GM18498 (cell line): Measurements from ENCODE around the gene CDH4.

Experiments
- ATAC-seq: cut with Tn5 transposase; IDR thresholded peaks from one replicate; pipeline ENCODE4 v1.9.1; 2021; ENCODE audit warnings: mild to moderate bottlenecking, moderate library complexity; ENCODE audit not compliant: unreplicated experiment

The CDH4 gene

DNA sequence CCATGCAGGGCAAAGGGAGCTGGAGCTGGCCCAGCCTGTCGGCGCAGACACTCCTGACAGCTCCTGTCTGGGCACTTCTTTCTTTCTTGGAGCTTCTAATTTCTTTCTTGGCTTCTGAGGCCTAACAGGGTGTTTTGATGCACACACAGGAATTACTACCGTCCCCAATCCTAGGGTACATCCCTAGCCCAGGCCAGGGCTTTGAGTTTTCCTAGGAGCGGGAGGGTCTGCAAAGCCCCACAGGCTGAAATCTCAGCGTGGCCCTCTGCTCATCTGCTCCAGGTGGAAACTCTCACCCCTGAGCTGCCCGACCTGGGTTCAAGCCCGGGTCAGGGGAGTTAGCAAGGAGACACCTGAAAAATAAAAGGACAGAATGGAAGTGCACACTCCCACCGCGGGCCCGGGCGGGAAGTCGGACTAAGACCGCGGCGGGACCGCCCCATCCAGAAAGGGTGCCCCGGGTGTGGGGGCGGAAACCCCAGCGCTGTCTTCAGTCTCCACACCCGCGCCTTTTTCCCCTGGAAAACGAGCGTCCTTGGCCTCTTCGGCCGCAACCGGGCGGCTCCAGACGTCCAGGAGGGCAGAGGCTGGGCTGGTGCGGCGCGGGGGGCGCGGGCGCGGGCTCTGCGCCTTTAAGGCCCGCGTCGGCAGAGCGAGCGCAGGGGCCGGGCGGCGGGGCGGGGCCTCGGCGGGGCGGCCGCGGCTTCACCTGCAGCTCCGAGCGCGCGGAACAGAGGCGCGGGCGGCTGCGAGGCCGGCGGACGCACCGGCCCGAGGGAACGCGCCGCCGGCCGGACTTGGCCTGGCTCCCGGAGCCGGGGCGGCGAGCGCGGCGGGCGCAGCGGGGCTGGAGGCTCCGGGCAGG, at the start of gene CDH4:
Gene CDH4 (plus strand): TSS at position 733 of the 865 bp plus-strand sequence.
- no peak for ATAC-seq

DNA sequence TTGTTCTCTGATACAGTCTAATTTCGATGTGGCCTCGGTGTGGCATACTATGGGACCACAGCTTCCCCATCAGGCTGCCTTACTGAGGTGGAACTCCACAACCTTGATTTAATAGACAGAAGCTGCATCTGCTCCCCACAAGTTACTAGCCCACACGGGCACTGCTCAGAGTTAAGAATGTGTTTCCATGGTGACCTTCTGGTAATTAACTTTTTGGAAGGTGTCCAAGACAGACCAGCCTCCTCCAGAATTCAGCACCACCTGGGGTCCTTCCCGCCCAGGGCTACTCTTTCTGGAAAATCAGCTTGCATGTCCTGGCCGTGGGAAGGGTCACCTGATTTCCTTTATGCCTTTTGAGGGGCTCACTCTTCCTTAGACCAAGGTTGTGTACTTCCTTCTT, 48.7 kb upstream of the CDH4 start:
- no peak for ATAC-seq

DNA sequence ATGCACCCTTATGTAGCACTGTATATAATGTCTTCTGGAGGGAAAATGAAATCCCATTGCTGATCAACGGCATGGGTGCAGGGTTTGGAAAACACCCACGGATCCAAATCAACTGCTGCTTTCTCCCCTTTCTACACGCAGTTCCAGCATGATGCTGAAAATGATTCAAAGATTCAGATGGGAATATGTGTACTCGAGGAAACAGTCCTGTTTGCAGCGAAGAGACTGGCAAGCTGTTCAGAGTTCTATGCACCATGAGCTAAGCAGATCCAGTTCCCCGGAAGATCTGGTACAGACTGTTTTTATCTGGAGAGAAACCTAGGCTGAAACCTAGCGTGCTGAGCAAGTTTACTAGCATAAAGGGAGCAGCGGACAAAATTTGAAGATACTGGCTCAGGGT, 47.9 kb upstream of the CDH4 start:
- no peak for ATAC-seq

DNA sequence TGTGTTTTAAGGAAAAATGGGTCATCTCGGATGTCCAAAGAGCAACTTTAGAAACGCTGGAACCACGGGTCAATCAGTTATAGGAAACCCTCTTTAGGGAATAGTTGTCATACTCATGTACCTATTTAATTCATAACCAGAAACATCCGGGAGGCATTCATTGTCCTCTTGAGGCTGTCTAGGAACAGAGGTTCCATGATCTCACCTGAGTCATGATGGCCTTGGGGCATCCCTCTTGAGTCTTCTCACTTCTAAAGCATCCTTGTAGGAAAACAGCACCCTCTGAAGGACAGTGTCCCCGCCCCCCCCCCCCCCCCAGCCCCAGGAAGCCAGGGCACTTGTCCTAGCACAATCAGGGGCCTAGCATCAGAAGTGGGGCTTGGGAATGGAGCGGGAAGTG, 46.3 kb upstream of the CDH4 start:
- ATAC-seq = no peak

DNA sequence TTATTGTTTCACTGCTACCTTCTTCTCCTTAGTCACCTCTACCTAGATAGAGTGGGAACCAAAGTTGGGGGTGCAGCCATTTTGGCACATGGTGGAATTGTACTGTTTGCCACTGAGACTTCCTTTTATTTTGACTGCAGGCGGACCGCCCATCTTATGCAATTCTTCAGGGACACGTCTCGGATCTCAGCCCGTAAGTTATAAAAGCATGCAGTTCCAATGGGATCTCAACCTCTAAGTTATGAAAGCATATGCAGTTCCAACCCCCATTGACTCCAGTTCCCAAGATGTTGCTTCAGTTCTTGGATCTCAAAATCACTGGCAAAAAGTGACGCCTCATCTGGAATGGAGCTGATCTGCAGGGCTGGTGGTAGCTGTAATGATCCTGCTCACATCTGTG, 41.2 kb upstream of the CDH4 start:
- ATAC-seq = no peak

DNA sequence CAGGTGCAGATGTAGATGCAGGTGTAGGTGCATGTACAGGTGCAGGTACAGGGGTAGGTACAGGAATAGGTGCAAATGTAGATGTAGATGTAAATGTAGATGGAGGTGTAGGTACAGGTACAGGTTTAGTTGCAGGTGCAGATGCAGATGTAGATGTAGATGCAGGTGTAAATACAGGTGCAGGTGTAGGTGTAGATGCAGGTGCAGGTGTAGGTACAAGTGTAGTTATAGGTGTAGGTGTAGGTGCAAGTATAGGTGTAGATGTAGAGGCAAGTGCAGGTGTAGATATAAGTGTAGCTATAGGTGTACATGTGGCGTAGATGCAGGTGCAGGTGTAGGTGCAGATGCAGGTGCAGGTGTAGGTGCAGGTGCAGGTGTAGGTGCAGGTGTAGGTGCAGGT, 34.2 kb upstream of the CDH4 start:
- ATAC-seq = no peak

DNA sequence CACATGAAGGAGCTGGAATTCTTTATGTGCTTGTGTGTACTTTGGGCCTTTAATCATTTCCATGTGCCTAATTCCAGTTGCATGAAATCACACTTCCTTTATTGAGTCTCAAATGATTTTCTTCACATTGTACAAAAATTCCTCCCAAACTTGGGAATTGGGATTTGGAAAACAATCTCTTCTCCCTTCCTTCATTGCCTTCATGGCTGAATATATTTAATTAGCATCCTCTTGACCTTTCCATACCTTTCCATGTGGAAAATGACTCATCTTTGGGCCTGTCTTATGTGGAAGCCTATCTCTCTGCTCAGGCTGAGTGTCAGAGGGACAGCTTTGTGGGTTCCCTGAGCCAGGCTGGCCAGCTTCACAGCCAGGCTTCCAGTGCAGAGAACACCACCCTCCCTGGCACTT, 33.0 kb upstream of the CDH4 start:
- no peak for ATAC-seq

DNA sequence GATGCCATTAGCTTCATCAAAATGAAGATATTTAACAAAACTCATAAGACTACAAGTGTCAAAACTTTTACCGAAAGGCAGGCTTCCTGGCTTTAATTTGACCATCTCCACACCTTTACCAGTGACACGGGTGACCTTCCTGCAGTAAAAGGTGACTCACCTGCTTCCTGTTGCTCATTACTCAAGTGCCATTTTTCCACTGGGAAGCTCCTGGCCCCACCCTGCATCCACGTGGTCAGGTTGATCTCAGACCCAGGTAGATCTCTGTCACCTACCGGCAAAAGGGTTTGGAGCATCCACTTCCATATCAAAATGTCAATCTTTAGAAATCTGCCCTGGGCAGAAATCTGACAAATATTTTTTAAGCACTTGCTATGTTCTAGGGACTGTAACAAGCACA, 31.9 kb upstream of the CDH4 start:
- no peak for ATAC-seq

DNA sequence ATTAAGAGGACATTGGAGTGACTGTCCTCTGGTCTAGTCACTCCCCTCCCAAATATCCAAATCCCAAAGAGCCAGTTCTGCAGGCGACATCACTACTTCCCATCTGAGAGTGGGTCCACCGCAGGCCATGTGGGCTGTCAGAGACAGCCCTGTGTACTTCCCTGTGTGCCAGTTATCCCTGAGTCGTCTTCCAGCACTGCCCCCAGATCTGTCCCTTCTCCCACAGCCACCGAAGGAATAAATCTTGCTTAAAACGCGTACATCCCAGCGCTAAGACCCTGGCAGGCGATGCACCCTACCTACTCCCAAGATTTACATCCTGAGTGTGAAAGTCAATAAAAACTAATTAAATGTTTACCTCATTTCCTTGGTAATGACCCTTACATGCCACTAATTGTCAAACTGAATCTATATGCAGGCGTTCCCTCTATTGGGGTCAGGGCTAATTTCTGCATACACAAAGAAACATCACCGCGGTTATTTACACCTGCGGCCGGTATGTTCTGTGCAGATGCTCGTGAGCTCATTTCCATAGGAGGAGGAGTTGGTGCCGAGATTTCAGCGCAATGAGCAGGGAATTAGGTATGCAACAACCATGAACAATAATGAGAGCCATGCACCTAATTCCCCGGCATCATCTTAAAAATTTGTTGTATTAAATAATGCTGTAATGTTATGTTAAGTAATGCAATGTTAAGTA, 31.3 kb upstream of the CDH4 start:
- no peak for ATAC-seq

DNA sequence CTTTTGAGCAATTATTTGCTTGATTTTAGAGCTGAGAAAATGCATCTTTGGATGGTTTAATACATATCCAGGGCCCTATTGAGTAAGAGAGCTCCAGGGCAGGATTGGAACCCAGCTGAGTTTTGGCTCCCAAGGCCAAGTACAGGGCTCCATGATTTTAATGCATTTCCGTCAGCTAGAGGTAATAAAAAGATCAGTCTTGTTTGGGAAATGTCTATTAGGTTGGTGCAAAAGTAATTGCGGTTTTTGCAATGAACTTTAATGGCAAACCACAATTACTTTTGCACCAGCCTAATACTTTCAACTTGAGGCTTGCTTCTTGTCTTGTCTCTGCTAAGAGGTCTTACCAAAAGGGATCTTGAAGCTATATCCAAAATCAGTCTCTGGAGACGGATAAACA, 29.4 kb upstream of the CDH4 start:
- ATAC-seq = no peak

DNA sequence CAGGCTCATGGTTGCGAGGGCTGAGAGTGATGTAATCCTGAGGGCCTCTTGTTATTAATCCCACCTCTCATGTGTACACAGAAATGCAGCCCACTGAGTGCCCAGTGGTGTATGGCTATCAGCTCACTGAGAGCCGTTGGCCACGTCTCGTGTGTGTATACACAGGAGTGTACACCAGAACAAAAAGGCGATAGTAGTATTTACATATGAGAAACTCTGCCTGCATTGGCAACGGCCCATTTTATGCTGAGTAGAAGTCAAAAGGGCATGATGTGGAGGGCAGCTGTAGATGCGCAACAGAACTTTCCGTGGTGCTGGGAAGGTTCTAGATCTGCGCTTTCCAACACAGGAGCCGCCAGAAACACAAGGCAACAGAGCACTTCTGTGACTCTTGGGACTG, 28.9 kb upstream of the CDH4 start:
- ATAC-seq = no peak

DNA sequence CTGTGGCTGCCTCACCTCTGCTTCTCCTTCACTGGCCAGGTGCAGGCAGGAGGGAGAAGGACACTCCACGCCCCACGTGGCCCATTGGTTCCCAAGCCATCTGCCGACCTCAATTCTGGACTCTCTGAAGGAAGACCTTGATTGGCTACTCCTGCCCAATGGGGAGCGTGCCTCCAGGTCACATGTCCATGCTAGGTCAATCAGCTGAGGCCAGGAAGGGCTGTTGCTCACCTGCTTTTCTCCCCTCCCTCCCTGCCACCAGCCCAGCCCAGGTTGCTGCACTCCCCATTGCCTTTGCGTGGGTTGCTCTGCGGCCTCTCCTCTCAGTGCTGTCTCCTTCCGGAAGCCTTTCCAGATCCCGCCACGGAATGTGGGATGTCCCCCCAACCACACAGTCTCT, 21.9 kb upstream of the CDH4 start:
- no peak for ATAC-seq

DNA sequence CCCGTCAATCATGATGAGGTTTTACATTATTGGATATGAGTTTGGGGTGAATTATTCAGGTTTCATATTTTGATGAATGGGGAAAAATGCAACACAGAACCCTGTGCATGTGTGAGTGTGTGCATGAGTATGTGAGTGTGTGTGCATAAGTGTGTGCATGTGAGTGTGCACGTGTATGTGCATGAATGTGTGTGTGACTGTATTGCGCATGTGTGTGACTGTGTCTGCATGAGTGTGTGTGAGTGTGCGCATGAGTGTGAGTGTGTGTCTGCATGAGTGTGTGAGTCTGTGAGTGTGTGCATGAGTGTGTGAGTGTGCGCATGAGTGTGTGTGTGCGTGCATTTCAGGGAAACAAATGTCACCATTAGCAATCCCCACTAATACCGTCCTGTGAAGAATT, 18.5 kb upstream of the CDH4 start:
- ATAC-seq = no peak

DNA sequence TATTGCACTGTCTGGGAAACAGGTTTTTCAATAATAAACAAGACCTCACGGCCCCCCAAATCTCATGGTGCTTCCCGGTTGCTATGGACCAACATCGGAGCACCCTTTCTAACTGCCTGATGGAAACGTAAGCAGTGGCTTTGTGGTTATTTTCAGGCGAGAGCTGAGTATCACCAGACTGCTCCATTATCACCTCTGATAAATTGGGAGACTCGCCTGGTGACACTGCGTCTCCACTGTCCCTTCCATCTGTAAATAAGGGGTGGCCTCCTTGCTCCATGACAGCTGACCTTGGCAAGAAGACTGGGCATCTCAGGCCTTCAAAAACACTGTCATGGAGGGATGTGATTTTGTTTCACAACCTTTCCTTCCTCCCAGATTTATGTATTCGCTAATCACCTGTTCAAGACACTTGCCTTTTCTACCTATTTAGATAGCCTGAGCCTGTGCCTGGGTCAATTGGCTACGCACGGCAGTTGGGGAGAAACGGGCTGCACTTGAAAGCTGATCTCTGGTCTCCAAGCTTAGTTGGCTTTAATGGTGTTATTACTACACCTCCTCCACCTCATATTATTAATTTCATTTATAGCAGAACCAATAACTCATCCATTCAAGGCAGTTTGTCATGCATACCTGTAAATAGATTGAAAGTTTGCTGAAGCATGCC, 17.7 kb upstream of the CDH4 start:
- no peak for ATAC-seq

DNA sequence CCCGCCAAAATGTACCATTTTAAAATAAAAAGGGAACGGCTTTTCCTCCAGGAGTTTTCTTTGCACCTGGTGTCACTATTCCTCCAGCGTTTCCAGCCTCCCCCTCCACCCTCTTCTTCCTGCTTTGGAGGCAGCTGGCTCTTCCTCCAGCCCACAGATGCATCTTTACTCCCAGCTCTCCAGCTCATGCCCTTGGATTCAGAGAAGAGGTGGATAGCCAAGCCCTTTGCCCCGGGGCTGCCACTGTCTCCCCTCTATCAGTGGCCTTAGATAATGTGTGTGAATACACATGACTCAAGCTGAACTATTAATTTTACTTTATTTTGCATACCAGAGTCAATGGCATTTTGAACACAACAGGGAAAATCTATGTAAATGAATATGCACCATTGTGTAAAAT, 15.3 kb upstream of the CDH4 start:
- ATAC-seq = no peak

DNA sequence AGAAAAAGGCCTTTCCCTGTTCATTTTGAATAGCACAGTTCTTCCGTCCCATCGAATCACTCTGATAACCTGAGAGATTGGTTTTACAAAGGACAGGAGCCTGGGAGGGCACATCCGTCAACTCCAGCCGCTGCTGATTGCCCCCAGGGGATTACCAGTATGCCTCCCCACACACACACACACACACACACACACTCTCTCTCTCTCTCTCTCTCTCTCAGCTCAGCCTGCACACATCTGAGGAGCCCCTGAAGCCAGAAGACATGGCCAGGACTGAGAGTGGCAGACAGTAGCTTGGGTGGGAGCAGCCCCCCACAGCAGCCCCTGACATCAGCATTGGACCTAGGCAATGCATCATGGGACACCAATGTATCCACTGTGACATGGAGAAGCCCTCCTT, 13.2 kb upstream of the CDH4 start:
- no peak for ATAC-seq

DNA sequence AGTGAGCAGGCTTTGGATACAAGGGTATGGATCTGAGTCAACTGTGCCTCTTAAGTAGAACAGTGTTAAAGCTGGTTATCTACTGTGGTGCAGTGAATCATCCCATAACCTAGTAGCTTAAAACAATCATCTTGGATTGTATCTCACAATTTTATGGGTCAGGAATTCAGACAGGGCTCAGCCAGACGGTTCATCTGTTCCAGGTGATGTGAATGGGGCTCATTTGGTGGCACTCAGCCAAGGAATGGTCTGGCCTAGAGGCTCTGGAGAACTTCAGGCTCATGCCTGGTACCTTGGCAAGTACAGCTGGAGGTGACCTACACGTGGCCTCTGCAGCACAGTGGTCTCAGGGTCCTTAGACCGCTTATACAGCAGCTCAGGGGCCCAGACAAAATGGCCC, 11.2 kb upstream of the CDH4 start:
- no peak for ATAC-seq

DNA sequence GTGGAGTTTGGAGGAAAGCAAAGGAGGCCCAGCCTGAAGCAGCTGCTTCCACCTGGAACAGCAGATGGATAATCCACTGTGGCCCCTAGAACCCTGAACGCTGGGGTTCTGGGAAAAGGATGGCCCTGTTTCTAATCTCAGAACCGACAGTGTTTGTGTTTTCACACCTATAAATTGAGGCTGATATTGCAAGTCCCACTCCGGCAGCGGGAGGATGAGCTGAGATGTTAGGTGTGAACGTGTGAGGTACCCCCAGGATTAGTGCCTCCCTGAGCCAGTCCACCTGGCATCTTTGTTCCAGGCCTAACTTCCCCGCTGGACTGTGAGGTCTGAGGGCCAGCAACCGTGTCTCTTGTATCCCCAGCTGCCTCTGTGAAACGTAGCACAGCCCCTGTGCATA, 7.8 kb upstream of the CDH4 start:
- no peak for ATAC-seq

DNA sequence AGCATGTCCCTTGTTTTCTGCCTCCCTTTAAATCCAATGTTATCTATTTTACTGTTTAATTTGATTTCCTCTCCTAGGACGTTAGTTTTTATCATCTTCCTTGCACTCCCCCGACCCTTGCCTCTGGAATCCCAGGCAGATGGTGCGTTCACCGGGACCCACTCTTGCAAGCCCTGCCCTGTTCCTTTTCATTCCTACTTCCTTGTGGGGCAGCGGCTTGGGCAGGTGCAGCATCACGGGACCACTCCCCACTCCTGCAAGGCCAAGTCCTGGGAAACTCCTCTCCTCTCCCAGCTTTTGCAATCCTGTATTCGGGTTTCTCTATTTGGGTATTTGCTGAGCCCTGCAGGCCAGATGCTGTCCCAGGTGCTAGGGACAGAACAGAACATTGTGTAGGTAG, 5.8 kb upstream of the CDH4 start:
- no peak for ATAC-seq

DNA sequence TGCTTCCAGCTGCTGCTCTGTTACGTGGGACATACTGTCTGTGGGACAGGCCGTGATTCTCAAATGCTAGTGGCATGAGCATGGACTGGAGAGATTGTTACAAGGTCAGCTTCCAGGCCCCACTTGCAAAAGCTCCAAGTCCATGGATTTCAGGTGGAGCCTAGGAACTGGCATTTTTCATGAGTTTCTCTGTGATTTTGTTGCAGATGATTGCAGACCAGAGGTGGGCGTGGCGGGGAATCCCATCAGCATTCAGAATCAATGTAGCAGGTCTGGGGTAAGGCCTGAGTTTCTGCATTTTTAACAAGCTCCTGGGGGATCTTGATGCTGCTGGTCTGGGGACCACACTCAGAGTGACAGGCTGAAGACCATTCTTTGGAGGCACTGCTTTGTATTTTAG, 2.4 kb upstream of the CDH4 start:
- no peak for ATAC-seq

DNA sequence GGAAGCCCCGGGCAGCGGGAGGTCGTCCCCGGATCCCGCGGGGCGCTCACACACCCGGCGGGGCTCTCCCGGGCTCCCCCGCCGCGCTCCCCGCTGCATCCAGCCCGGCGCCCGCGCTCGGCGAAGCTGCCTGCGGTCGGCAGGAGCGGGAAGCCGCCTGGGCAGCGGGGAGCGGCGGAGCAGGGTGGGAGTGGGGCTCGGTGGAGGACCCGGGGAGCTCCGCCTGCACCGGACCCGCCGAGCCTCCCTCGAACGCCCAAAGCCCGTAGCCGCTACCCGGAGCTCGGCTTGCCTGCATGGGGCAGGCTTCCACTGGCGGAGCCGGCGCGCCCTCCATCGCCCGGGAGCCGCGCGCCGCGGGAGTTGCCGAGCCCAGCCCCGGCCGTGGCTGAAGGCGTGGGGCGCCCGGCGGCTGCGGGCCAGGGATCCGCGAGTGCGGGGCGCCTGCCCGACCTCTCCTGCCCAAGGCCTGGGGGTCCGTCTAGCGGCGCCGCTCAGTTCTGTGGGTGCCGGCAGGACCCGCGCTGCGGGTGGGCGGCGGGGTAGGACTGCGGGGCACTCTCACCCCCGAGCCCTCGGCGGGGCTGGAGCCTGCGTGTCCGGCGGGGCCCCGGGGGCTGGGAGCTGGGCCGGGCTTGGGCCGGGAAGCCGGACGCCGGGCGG, 671 bp downstream of the CDH4 start:
- no peak for ATAC-seq

DNA sequence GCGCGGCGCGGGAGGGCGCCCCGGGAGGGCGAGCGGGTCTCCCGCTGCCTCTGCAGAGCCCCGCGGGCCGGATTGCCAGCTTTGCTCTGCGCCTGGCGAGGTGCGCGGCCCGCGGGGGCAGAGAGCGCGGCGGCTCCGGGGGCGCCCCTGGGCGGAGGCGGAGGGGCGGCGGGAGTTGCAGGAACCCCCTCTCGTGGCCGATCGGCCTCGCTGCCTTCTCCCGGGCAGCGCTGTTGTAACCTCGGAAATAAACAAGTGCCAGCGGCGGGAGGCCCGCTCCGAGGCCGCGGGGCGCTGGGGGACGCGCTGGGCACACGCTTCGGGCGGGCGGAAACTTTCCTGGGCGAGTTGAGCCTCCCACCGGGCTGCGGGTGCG, 1.2 kb downstream of the CDH4 start:
- no peak for ATAC-seq
